ENCODE measurements around the gene C22orf23.

C22orf23 gene

DNA sequence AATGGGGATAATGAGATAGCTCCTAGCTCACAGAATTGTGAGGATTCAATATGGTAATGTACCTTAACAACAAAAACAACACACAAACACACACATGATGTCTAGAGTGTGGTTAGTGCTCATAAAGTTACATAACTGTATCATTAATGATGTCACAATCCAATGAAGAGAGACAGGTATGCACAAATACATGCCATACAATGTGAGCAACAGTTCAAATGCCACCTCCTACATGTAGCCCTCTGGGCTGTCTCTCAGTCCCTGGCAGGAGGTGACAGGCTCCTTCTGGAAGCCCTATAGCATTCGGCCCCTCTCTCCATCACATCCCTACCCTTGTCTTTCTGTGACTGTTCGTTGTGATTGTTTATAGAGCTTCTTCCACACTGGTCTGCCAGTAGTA is 55.6 kb downstream of the C22orf23 start:
- DNase-seq (ENCODE audit: low spot score), result no peak

DNA sequence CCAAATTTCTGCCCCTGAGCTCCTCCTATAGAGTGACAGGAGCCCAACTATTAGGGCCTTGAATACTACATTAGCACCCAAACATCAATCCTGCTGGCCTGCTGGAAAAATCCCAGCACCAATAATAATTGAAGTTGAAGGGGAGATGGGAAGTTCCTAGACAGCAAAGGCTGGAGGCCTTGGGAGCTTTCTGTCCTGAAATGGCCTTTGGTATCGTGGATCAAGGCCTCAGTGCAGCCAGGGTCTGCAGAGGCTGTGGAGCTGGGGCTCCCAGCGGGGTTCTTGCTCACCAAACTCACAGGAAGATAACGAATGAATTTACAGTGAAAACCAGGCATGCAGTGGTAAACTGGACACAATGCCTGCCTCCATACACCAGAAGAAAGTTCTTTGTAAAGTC is 56.5 kb downstream of the C22orf23 start:
- no peak for DNase-seq (ENCODE audit: low spot score)

DNA sequence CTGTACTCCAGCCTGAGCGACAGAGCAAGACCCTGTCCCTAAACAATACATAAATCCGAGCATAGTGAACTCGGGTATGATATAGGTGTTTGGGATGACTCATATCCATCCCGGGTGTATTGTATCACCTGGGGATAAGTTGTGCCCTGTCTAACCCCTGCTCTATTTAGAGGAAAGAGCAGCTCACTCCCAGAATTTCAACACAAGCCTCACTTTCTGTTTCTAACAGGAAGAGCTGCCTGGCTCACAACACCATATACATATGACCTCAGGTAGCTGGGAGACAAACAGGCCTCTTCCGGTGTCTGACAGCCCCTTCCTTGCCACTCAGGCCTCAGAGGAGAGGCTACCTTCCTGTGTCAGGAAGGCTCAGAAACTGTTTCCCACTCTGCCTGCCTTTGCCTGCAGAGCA is 57.2 kb downstream of the C22orf23 start:
- DNase-seq (ENCODE audit: low spot score), result no peak

DNA sequence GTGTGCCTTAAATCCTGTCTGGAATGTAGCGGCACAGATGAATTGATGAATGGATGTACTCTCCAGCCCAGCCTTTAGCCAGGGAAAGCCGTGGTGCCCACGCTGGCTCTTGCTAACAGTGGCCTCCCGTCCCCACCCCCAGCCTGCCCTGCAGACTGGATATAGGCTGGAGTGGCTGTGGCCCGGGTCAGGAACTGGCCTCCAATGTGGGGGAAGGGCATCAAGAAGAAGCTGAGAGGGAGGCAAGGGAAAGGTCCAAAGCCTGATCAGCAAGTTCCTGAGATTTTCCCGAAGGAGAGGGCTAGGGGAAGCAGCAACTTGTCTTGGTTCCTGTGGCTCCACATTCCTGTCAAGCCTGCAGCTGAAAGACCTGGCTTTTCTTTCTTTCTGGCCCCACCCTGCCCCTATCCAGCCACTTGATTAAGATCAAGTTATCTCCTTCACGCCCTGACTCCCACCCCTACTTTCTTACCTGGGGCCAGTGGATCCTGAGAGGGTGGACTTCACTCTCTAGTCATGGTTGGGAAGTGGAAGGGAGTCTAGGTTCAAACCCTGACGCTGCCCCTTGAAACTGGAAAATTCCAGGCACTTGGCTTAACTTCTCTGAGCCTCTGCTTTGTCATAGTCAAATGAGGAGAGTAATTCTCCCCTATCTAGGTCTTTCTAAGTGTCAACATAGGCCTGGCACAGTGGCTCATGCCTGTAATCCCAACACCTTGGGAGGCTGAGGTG is 58.3 kb downstream of the C22orf23 start:
- DNase-seq (ENCODE audit: low spot score), result peak; percentile 69

DNA sequence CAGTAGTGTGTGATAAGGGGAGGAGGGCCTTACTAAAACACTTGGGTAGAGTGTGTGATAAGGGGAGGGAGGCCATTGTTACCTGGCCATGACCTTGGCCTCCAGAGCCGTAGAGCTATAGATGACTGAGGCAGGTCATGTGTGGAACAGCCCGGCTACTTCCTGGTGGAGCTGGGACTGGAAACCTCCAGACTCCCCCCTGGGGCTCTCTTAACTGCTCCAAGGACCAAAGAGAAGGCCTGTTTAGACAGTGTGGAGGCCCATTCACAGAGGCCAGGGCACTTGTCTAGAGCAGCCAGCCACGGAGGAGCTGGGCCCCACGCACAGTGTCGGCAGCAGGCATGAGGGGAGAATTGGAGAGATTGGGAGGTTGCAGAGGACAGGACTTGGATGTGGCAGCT is 59.8 kb downstream of the C22orf23 start:
- no peak for DNase-seq (ENCODE audit: low spot score)
